Measurements from ENCODE around the gene HPS4.
A peak's percentile ranks its signal among the peaks of the same experiment; 100 is the strongest.

HPS4 gene

DNA sequence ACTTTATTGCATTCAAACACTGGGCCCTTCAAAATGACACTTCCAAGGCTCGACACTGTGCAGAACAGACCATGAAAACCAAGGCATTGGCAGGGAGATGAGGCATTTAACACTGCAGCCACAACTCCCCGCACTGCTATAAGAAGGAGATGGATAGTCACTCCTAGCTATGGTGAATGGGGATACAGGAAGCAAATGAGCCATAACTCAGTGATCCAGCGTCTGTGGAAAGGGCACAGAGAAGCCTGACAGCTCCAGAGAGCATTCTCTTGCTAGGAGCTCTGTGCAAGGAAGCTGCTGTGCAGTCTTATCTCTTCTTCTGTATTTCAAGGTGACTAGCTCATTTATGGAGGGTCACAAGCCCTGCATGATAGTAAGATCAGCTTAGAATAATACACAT, 20.9 kb downstream of the HPS4 start:
- Histone ChIP-seq H3K4me1 (ENCODE audit: insufficient read depth, low read length, poor library complexity, severe bottlenecking) (no peaks in the 10 kb centered on the region), H3K36me3 (ENCODE audit: insufficient read depth, low read length) (peaks cover 74% of the 10 kb centered on the region; the same call in 1 of the 2 replicates)
- TF ChIP-seq, protein P1, sequence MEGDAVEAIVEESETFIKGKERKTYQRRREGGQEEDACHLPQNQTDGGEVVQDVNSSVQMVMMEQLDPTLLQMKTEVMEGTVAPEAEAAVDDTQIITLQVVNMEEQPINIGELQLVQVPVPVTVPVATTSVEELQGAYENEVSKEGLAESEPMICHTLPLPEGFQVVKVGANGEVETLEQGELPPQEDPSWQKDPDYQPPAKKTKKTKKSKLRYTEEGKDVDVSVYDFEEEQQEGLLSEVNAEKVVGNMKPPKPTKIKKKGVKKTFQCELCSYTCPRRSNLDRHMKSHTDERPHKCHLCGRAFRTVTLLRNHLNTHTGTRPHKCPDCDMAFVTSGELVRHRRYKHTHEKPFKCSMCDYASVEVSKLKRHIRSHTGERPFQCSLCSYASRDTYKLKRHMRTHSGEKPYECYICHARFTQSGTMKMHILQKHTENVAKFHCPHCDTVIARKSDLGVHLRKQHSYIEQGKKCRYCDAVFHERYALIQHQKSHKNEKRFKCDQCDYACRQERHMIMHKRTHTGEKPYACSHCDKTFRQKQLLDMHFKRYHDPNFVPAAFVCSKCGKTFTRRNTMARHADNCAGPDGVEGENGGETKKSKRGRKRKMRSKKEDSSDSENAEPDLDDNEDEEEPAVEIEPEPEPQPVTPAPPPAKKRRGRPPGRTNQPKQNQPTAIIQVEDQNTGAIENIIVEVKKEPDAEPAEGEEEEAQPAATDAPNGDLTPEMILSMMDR (conservative IDR thresholded peaks at IDR 0.05; ENCODE audit: low read length) = no peak
- no peak for TF ChIP-seq EZH2phosphoT487 (IDR thresholded peaks at IDR 0.05; ENCODE audit: borderline replicate concordance)

DNA sequence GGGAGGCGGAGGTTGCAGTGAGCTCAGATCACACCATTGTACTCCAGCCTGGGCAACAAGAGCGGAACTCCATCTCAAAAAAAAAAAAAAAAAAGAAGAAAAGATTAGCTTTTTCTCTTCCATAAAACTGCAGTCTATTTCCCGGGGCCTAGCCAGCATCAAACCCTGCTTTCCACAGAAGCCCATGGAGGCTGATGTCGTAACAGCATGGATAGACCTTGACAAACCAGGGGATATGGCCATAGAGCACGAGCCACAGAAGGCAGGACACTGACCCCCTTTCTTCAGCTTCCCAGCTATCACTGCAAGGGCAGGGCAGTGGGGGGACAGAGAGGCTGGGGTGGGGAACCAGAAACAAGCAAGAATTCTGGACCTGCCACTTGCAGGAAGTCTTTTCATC, 21.5 kb downstream of the HPS4 start:
- H3K9ac ChIP-seq (ENCODE audit: low read depth, low read length, poor library complexity, severe bottlenecking) = no peak overlapping the region
- no peaks in the 10 kb centered on the region for H3F3A ChIP-seq (ENCODE audit: low read depth)
- H2AFZ ChIP-seq (ENCODE audit: low read length) = no peak overlapping the region
- peaks cover 20% of the 10 kb centered on the region for H3K79me2 ChIP-seq (ENCODE audit: insufficient read depth, low read length)
- H3K9me3 ChIP-seq (ENCODE audit: insufficient read depth, low read depth, low read length) = no peaks in the 10 kb centered on the region
- H3K4me2 ChIP-seq (ENCODE audit: low read depth, low read length, poor library complexity, severe bottlenecking) = no peak overlapping the region
- H4K20me1 ChIP-seq (ENCODE audit: insufficient read depth, low read length, poor library complexity, severe bottlenecking) = peaks cover 13% of the 10 kb centered on the region
- H3K4me3 ChIP-seq (ENCODE audit: low read length, poor library complexity, severe bottlenecking) = no peak overlapping the region
- no peaks in the 10 kb centered on the region for H3K9me2 ChIP-seq (replicated peaks; ENCODE audit: low read depth, low read length)
- no peaks in the 10 kb centered on the region for H3K27me3 ChIP-seq (ENCODE audit: insufficient read depth, low read length, poor library complexity, severe bottlenecking)
- TF ChIP-seq, protein P1 (conservative IDR thresholded peaks at IDR 0.05; ENCODE audit: low read length) = no peak
- no peak for TF ChIP-seq EZH2phosphoT487 (IDR thresholded peaks at IDR 0.05; ENCODE audit: borderline replicate concordance)
- no peaks in the 10 kb centered on the region for H3K4me1 ChIP-seq (ENCODE audit: insufficient read depth, low read length, poor library complexity, severe bottlenecking)
- H3K36me3 ChIP-seq (ENCODE audit: insufficient read depth, low read length) = peaks cover 73% of the 10 kb centered on the region; the same call in 1 of the 2 replicates

More for the DNA sequence above, 20.9 kb downstream of the HPS4 start:
- peaks cover 20% of the 10 kb centered on the region for H3K79me2 ChIP-seq (ENCODE audit: insufficient read depth, low read length)
- no peaks in the 10 kb centered on the region for H3F3A ChIP-seq (ENCODE audit: low read depth)
- no peaks in the 10 kb centered on the region for H3K27me3 ChIP-seq (ENCODE audit: insufficient read depth, low read length, poor library complexity, severe bottlenecking)
- no peak overlapping the region for H3K4me3 ChIP-seq (ENCODE audit: low read length, poor library complexity, severe bottlenecking)
- H3K4me2 ChIP-seq (ENCODE audit: low read depth, low read length, poor library complexity, severe bottlenecking) = no peak overlapping the region
- H4K20me1 ChIP-seq (ENCODE audit: insufficient read depth, low read length, poor library complexity, severe bottlenecking) = peaks cover 13% of the 10 kb centered on the region
- H3K9me3 ChIP-seq (ENCODE audit: insufficient read depth, low read depth, low read length) = no peaks in the 10 kb centered on the region
- H2AFZ ChIP-seq (ENCODE audit: low read length) = no peak overlapping the region
- H3K9ac ChIP-seq (ENCODE audit: low read depth, low read length, poor library complexity, severe bottlenecking) = no peak overlapping the region
- no peaks in the 10 kb centered on the region for H3K9me2 ChIP-seq (replicated peaks; ENCODE audit: low read depth, low read length)

GRCh38 chr22:26461188-26461810, 22.3 kb downstream of the HPS4 start:
- no peaks in the 10 kb centered on the region for H3F3A ChIP-seq (ENCODE audit: low read depth)
- H3K36me3 ChIP-seq (ENCODE audit: insufficient read depth, low read length) = peaks cover 65% of the 10 kb centered on the region; the same call in 1 of the 2 replicates
- H3K79me2 ChIP-seq (ENCODE audit: insufficient read depth, low read length) = peaks cover 20% of the 10 kb centered on the region
- no peak for TF ChIP-seq EZH2phosphoT487 (IDR thresholded peaks at IDR 0.05; ENCODE audit: borderline replicate concordance)
- TF ChIP-seq, protein P1 (conservative IDR thresholded peaks at IDR 0.05; ENCODE audit: low read length) = peak; percentile 96
- H3K9me2 ChIP-seq (replicated peaks; ENCODE audit: low read depth, low read length) = no peaks in the 10 kb centered on the region
- H3K4me3 ChIP-seq (ENCODE audit: low read length, poor library complexity, severe bottlenecking) = no peak overlapping the region
- no peaks in the 10 kb centered on the region for H3K9me3 ChIP-seq (ENCODE audit: insufficient read depth, low read depth, low read length)
- H3K27me3 ChIP-seq (ENCODE audit: insufficient read depth, low read length, poor library complexity, severe bottlenecking) = no peaks in the 10 kb centered on the region
- no peak overlapping the region for H3K4me2 ChIP-seq (ENCODE audit: low read depth, low read length, poor library complexity, severe bottlenecking)
- no peak overlapping the region for H2AFZ ChIP-seq (ENCODE audit: low read length)
- H4K20me1 ChIP-seq (ENCODE audit: insufficient read depth, low read length, poor library complexity, severe bottlenecking) = peaks cover 13% of the 10 kb centered on the region
- H3K9ac ChIP-seq (ENCODE audit: low read depth, low read length, poor library complexity, severe bottlenecking) = no peak overlapping the region
- no peaks in the 10 kb centered on the region for H3K4me1 ChIP-seq (ENCODE audit: insufficient read depth, low read length, poor library complexity, severe bottlenecking)
